Measurements from ENCODE around the gene APOL6.
A peak's percentile ranks its signal among the peaks of the same experiment; 100 is the strongest.
"Not testable (repeated sequence)": the region's sequence is repeated elsewhere in the genome, so short reads cannot be mapped to it uniquely, and the experiment has no call there.

APOL6 gene

GRCh38 chr22:35681454-35682052 lies 33.3 kb downstream of the APOL6 start:
- no peak for DNase-seq

- no peak for DNase-seq
These were observed 35.3 kb downstream of the APOL6 start for GRCh38 chr22:35683560-35683959.

GRCh38 chr22:35684270-35684700 lies 36.0 kb downstream of the APOL6 start:
- DNase-seq, result peak; percentile 3

GRCh38 chr22:35684732-35685131 lies 36.5 kb downstream of the APOL6 start:
- DNase-seq, result no peak

- DNase-seq, result no peak
These were observed 37.5 kb downstream of the APOL6 start for GRCh38 chr22:35685731-35686130.

GRCh38 chr22:35686298-35686697 lies 38.1 kb downstream of the APOL6 start:
- DNase-seq, result no peak

- no peak for DNase-seq
These were observed 39.2 kb downstream of the APOL6 start for GRCh38 chr22:35687461-35687860.

- no peak for DNase-seq
These were observed 40.8 kb downstream of the APOL6 start for GRCh38 chr22:35688913-35689675.

- DNase-seq, result no peak
These were observed 41.8 kb downstream of the APOL6 start for GRCh38 chr22:35690001-35690400.

GRCh38 chr22:35695202-35695601 lies 47.0 kb downstream of the APOL6 start:
- DNase-seq, result no peak

- DNase-seq, result no peak
These were observed 48.9 kb downstream of the APOL6 start for GRCh38 chr22:35697142-35697541.

GRCh38 chr22:35699852-35700251 lies 51.6 kb downstream of the APOL6 start:
- not testable (repeated sequence) for DNase-seq

GRCh38 chr22:35703861-35704584 lies 55.8 kb downstream of the APOL6 start:
- DNase-seq, result no peak

- DNase-seq, result no peak
These were observed 56.9 kb downstream of the APOL6 start for GRCh38 chr22:35705141-35705540.

- no peak for DNase-seq
These were observed 60.2 kb downstream of the APOL6 start for GRCh38 chr22:35708453-35708852.

- no peak for DNase-seq
These were observed 60.7 kb downstream of the APOL6 start for GRCh38 chr22:35708917-35709316.

- no peak for DNase-seq
These were observed 63.1 kb downstream of the APOL6 start for GRCh38 chr22:35711336-35711735.

GRCh38 chr22:35712672-35713071 lies 64.4 kb downstream of the APOL6 start:
- DNase-seq, result no peak

- no peak for DNase-seq
These were observed 69.3 kb downstream of the APOL6 start, which contains the start of gene APOL5 for GRCh38 chr22:35717572-35717971. TSS of gene APOL5 (plus strand) at chr22:35717872. CDS start at chr22:35717872, 0 bp downstream.

Measured in NCI-H446 treated with DMSO at 0.1 percent for 48 hours (cell line).